Small intestine (tissue), 7 donors: Measurements from ENCODE around the gene TCF4. TPM values are rescaled to one million over a fixed set of nuclear protein-coding genes. Genes with fewer than 3 reads are reported as not detected.
A peak's percentile ranks its signal among the peaks of the same experiment; 100 is the strongest.

Source experiments
- DNase-seq, 2 donors: peaks; one replicate each; pipeline versions ENCODE4 v3.0.0 to v3.0.0-alpha.2; 2013
- FAIRE-seq: peaks from 2 replicates; lab custom pipeline; 2012; peaks lifted over from hg19 to GRCh38; lab: Jason Lieb, UNC
- H3K27ac ChIP-seq, 3 donors: one replicate each; pipeline ENCODE4 v1.5.1; 2013; ENCODE audit warnings: low read length in 2 of 3, mild to moderate bottlenecking in 2 of 3, control low read depth in 1 of 3, inconsistent platforms in 1 of 3, low read depth in 1 of 3, moderate library complexity in 1 of 3
- H3K27me3 ChIP-seq, 3 donors: one replicate each; pipeline ENCODE4 v1.6.1; 2013; ENCODE audit warnings: low read length in 3 of 3, inconsistent platforms in 1 of 3; ENCODE audit not compliant: control insufficient read depth in 3 of 3, insufficient read depth in 3 of 3
- H3K36me3 ChIP-seq, 3 donors: one replicate each; pipeline ENCODE4 v1.6.1; 2013; ENCODE audit warnings: low read length in 3 of 3, inconsistent platforms in 1 of 3, low read depth in 1 of 3, mild to moderate bottlenecking in 1 of 3, moderate library complexity in 1 of 3; ENCODE audit not compliant: control insufficient read depth in 3 of 3, insufficient read depth in 2 of 3
- H3K4me1 ChIP-seq, 3 donors: one replicate each; pipeline ENCODE4 v1.6.1; 2013; ENCODE audit warnings: low read length in 2 of 3, inconsistent platforms in 1 of 3, low read depth in 1 of 3, mild to moderate bottlenecking in 1 of 3, moderate library complexity in 1 of 3; ENCODE audit not compliant: control insufficient read depth in 3 of 3, insufficient read depth in 2 of 3
- H3K4me3 ChIP-seq, 3 donors: one replicate each; pipeline ENCODE4 v1.5.1; 2013; ENCODE audit warnings: low read length in 3 of 3, control low read depth in 1 of 3, inconsistent platforms in 1 of 3, low read depth in 1 of 3, mild to moderate bottlenecking in 1 of 3, moderate library complexity in 1 of 3
- H3K9me3 ChIP-seq, 2 donors: one replicate each; pipeline ENCODE4 v1.6.1; 2013; ENCODE audit warnings: low read depth in 1 of 2, low read length in 1 of 2; ENCODE audit not compliant: control insufficient read depth in 2 of 2, insufficient read depth in 1 of 2
- WGBS, 3 donors: extraction: QIAGEN DNeasy Blood & Tissue Kit; methylation state at CpG; one replicate each; pipeline ENCODE4 v1.1.7; 2013; 5-methylcytosine and 5-hydroxymethylcytosine counted together
- polyA plus RNA-seq, 4 donors: library from polyadenylated mRNA; stranded (reverse) in 3 of 4; unstranded in 1 of 4; fragments of 200-250 nt in 3 of 4; fragments of 120-200 nt in 1 of 4; gene quantifications; one replicate each; pipeline versions ENCODE4 v1.2.1 to v1.2.3, GENCODE V29; 2013
- donor health status: healthy with polysubstance abuse.
- donor health status: control.
- donor health status: control.
- donor health status: Bipolar disorder and iron deficiency.
- donor health status: healthy.

Gene TCF4
- polyA plus RNA-seq, 4 donors = 0.67 to 23.7 (median 11.5) TPM

DNA sequence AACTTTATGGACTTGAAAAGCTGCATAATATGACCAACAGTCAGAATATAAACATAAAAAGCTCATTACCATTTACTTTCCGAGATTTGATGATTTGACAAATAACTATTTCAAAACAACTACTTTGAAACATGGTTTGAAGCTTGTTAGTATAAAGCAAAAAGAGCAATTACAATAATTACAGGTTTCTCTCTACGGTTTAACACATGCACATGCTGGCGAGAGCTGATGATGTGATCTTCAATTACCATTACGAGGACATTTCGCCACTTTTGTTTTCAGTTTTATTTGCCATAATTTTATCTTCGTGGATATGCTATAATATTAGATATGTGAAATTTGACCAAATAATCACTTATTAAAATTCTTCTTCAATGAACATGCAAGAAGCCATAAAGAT lies 270.1 kb downstream of the TCF4 start:
- 58 to 80% (median 79%) methylated on average over 6 of the region's 6 CpGs for WGBS, 3 donors
- Histone ChIP-seq H3K27me3 (peaks cover 0 to 13% (median 0%) of the 10 kb centered on the region in 3 donors), H3K9me3 (no peaks in the 10 kb centered on the region), H3K36me3 (no peaks in the 10 kb centered on the region), H3K27ac (peak overlapping the region in 1 of 3 donors; percentile 71), H3K4me3 (no peak overlapping the region), H3K4me1 (no peaks in the 10 kb centered on the region)
- no peak for DNase-seq
- no peak for FAIRE-seq

DNA sequence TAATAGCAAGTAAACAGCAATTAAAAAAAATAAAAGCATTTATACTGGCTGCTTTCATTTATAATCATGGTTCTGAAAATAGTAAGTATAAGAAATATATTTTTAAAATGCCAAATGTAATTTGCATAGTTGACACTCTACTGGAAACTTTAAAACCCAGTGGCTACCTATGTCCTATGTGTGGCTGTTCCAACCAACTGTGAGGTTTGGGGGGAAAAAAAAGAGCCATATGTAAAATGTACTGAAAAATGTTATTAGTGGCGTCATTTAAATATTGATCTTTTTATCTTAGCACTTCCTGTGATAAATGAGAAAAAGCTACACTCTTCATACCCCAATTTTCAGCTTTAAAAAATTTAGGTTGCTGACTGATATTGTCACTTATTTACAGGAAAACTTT lies 270.7 kb downstream of the TCF4 start:
- FAIRE-seq = no peak
- Histone ChIP-seq H3K4me3 (no peak overlapping the region), H3K9me3 (no peaks in the 10 kb centered on the region), H3K36me3 (no peaks in the 10 kb centered on the region), H3K27me3 (peaks cover 0 to 10% (median 0%) of the 10 kb centered on the region in 3 donors), H3K4me1 (no peaks in the 10 kb centered on the region), H3K27ac (no peak overlapping the region)
- DNase-seq = no peak
- 71 to 92% (median 85%) methylated on average over 1 of the region's 1 CpG for WGBS, 3 donors

DNA sequence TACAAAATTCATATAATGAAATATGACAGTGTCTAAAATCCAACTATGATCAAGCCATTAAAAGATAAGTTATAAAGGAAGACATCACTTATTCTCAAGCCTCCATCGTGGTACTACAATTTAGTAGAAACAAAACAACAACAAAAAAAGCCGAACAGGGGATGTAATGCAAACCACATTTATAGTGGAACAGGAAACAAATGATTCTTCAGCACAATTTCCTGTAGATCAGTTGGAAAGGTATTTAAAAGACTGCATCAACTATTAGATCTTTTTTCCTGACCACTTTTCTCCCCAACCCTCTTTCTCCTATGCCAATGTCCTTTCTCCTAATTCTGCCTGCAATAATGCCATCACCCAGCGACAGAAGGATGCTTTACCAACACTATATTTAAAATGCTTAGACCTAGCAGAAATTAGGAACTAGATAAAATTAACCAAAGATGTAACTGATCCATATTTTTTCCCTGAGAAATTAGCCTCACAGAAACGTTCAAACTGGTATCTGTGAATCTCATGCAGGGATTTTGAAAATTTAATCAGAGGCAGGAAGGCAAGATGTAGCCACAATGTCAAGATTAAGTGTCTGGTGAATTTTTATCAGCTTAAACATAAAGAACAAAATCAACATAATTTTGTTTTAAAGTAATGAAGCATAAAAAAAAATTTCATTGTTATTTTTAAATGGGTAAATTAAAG lies 271.4 kb downstream of the TCF4 start:
- Histone ChIP-seq H3K27ac (no peak overlapping the region), H3K4me3 (no peak overlapping the region), H3K36me3 (no peaks in the 10 kb centered on the region), H3K27me3 (peaks cover 0 to 5% (median 0%) of the 10 kb centered on the region in 3 donors), H3K4me1 (no peaks in the 10 kb centered on the region), H3K9me3 (no peaks in the 10 kb centered on the region)
- DNase-seq = no peak
- FAIRE-seq = no peak
- WGBS, 3 donors = 44 to 69% (median 52%) methylated on average over 4 of the region's 4 CpGs

- Histone ChIP-seq H3K27me3 (no peaks in the 10 kb centered on the region), H3K4me3 (no peak overlapping the region), H3K4me1 (no peaks in the 10 kb centered on the region), H3K27ac (no peak overlapping the region), H3K9me3 (no peaks in the 10 kb centered on the region), H3K36me3 (no peaks in the 10 kb centered on the region)
- DNase-seq (no peak), FAIRE-seq (no peak)
Measured at GRCh38 chr18:55314615-55315237, 273.3 kb downstream of the TCF4 start.

- Histone ChIP-seq H3K9me3 (no peaks in the 10 kb centered on the region), H3K4me1 (no peaks in the 10 kb centered on the region), H3K27ac (no peak overlapping the region), H3K36me3 (no peaks in the 10 kb centered on the region), H3K27me3 (no peaks in the 10 kb centered on the region), H3K4me3 (no peak overlapping the region)
- DNase-seq (no peak), FAIRE-seq (no peak)
- WGBS, 3 donors = 53 to 58% (median 55%) methylated on average over 1 of the region's 1 CpG
Measured at GRCh38 chr18:55314031-55314430, 274.0 kb downstream of the TCF4 start.

DNA sequence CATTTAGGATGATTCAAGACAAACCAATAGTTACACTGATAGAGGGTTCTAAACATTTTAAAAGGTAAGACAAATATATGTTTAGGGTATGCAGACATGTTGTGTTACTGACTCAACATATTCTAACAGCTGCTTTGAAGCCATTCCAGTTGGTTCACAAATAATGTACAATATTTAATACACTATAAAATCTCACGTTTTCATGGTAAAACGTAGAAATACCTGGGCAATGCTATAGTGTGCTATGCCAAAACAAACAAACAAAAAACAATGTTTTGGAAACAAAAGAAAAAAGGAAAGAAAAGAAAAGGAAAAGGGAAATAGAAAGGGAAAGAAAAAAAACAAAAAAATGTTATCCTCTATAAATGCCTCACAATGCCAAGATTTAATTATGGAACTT lies 277.1 kb downstream of the TCF4 start:
- FAIRE-seq = no peak

GRCh38 chr18:55310044-55310676 lies 277.8 kb downstream of the TCF4 start:
- no peaks in the 10 kb centered on the region for H3K36me3 ChIP-seq
- no peaks in the 10 kb centered on the region for H3K9me3 ChIP-seq
- no peak overlapping the region for H3K4me3 ChIP-seq
- WGBS, 3 donors = 77 to 83% (median 80%) methylated on average over 4 of the region's 4 CpGs
- no peak for DNase-seq
- H3K27ac ChIP-seq = no peak overlapping the region
- H3K4me1 ChIP-seq = peaks cover 0 to 2% (median 0%) of the 10 kb centered on the region in 3 donors
- FAIRE-seq = no peak
- H3K27me3 ChIP-seq = no peaks in the 10 kb centered on the region

More for the DNA sequence above, 277.1 kb downstream of the TCF4 start:
- H3K27ac ChIP-seq = no peak overlapping the region
- 73 to 81% (median 75%) methylated on average over 2 of the region's 2 CpGs for WGBS, 3 donors
- H3K4me1 ChIP-seq = peaks cover 0 to 2% (median 0%) of the 10 kb centered on the region in 3 donors
- H3K4me3 ChIP-seq = no peak overlapping the region
- no peaks in the 10 kb centered on the region for H3K9me3 ChIP-seq
- no peaks in the 10 kb centered on the region for H3K36me3 ChIP-seq
- no peak for DNase-seq
- H3K27me3 ChIP-seq = no peaks in the 10 kb centered on the region

DNA sequence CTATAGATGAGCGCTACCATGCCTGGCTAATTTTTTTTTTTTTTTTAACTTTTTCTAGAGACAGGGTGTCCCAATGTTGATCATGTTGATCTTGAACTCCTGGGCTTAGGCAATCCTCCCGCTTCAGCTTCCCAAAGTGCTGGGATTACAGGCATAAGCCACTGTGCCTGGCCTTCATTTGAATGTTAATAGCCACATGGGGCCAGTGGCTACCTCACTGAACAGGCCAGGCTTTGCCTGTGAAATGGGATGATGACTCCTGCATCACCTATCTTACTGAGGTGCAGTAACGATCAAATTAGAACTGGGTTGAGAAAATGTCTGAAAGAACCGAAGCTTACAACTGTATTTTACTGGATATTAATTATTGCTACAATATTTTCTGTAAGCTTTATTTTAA lies 278.7 kb downstream of the TCF4 start:
- Histone ChIP-seq H3K4me3 (no peak overlapping the region), H3K36me3 (no peaks in the 10 kb centered on the region), H3K4me1 (peaks cover 0 to 2% (median 0%) of the 10 kb centered on the region in 3 donors), H3K27me3 (no peaks in the 10 kb centered on the region), H3K9me3 (no peaks in the 10 kb centered on the region), H3K27ac (no peak overlapping the region)
- 88 to 97% (median 88%) methylated on average over 4 of the region's 4 CpGs for WGBS, 3 donors
- DNase-seq = no peak
- FAIRE-seq = no peak
